HCT116 (cell line): ENCODE measurements around the gene BABAM2. TPM values are rescaled to one million over a fixed set of nuclear protein-coding genes. Genes with fewer than 3 reads are reported as not detected.

Experiments used
- ATAC-seq: fragments of 200-7000 bp; cut with Tn5 transposase; 2 replicates; pipeline ENCODE4 v1.9.1; 2020; ENCODE audit warnings: mild to moderate bottlenecking, moderate library complexity
- BruUV-seq: library from RNA; stranded (reverse); fragments of 400-500 nt; replicated peaks from 2 replicates; lab custom pipeline; 2021; lab: Mats Ljungman, UMichigan
- CTCF ChIA-PET: fragments of 300-600 bp; sonication (Branson Sonifier 250); formaldehyde crosslinking; loops from one replicate; lab custom pipeline; 2021; ENCODE audit warnings: antibody characterized with exemption; lab: Charles Lee
- POLR2A ChIA-PET: fragments of 300-600, 350-600 bp; sonication (Branson Sonifier 250); formaldehyde crosslinking; loops from one replicate; lab custom pipeline; 2021; ENCODE audit warnings: antibody characterized with exemption; lab: Charles Lee
- RAD21 ChIA-PET, 2 experiments: fragments of 300-600 bp; sonication (Branson Sonifier 250); formaldehyde crosslinking; loops; one replicate each; lab custom pipeline; 2023; ENCODE audit warnings: low total read pairs in 2 of 2; ENCODE audit not compliant: uncharacterized antibody in 2 of 2, unreplicated experiment in 2 of 2, low non-redundant PET in 1 of 2; lab: Charles Lee
- DNase-seq: peaks from one replicate; pipeline ENCODE4 v3.0.0-alpha.2; 2010; ENCODE audit warnings: low read depth, low spot score
- H2AFZ ChIP-seq: fragments of 200-600 bp; shearing (Covaris generic), sonication (generic); 2 replicates; pipeline ENCODE4 v1.6.1; 2017; ENCODE audit warnings: low read depth, mixed run types, mixed read lengths, antibody characterized with exemption, low read length; ENCODE audit not compliant: poor library complexity, severe bottlenecking
- H3K27ac ChIP-seq: 2 replicates; pipeline ENCODE4 v1.5.1; 2012; ENCODE audit warnings: low read depth, low read length
- H3K27me3 ChIP-seq: fragments of 200-600 bp; sonication (generic); 2 replicates; pipeline ENCODE4 v1.6.1; 2016; ENCODE audit warnings: mixed run types, low read length, mixed read lengths; ENCODE audit not compliant: insufficient read depth
- H3K36me3 ChIP-seq, 2 experiments: fragments of 200-500 bp in 1 of 2; fragments of 200-600 bp in 1 of 2; sonication (Bioruptor generic) in 1 of 2; sonication (generic) in 1 of 2; 2 replicates each; pipeline versions ENCODE4 v1.5.1 to v1.6.1; 2014 to 2016; ENCODE audit warnings: low read length in 2 of 2, inconsistent platforms in 1 of 2, mixed read lengths in 1 of 2, mixed run types in 1 of 2; ENCODE audit not compliant: insufficient read depth in 2 of 2, control insufficient read depth in 1 of 2
- H3K4me1 ChIP-seq, 2 experiments: fragments of 200-600 bp in 1 of 2; sonication (generic) in 1 of 2; 2 replicates each; pipeline versions ENCODE4 v1.5.1 to v1.6.1; 2012 to 2017; ENCODE audit warnings: low read length in 2 of 2, inconsistent platforms in 1 of 2, mild to moderate bottlenecking in 1 of 2, mixed read lengths in 1 of 2, mixed run types in 1 of 2, moderate library complexity in 1 of 2; ENCODE audit not compliant: insufficient read depth in 2 of 2, control insufficient read depth in 1 of 2
- H3K4me2 ChIP-seq: fragments of 200-600 bp; sonication (generic); 2 replicates; pipeline ENCODE4 v1.6.1; 2017; ENCODE audit warnings: mixed run types, low read length, mixed read lengths
- H3K4me3 ChIP-seq, 2 experiments: fragments of 200-600 bp in 1 of 2; sonication (generic) in 1 of 2; replicated peaks in 1 of 2; 2 replicates each; pipeline ENCODE4 v1.5.1; 2011 to 2016; ENCODE audit warnings: low read length in 2 of 2, control low read depth in 1 of 2, low read depth in 1 of 2, mild to moderate bottlenecking in 1 of 2, mixed read lengths in 1 of 2, mixed run types in 1 of 2
- H3K79me2 ChIP-seq: fragments of 200-600 bp; sonication (generic); 2 replicates; pipeline ENCODE4 v1.6.1; 2017; ENCODE audit warnings: mild to moderate bottlenecking, mixed run types, low read length, moderate library complexity, mixed read lengths; ENCODE audit not compliant: insufficient read depth
- H3K9ac ChIP-seq: fragments of 200-600 bp; sonication (generic); 2 replicates; pipeline ENCODE4 v1.6.1; 2016; ENCODE audit warnings: low read length, mixed read lengths
- H3K9me2 ChIP-seq: fragments of 200-600 bp; sonication (generic), shearing (Covaris generic); 2 replicates; pipeline ENCODE4 v1.6.1; 2017; ENCODE audit warnings: mixed run types, mild to moderate bottlenecking, moderate library complexity; ENCODE audit not compliant: insufficient read depth
- H3K9me3 ChIP-seq, 2 experiments: fragments of 200-500 bp in 1 of 2; fragments of 200-600 bp in 1 of 2; sonication (Bioruptor generic) in 1 of 2; sonication (generic) in 1 of 2; 2 replicates each; pipeline ENCODE4 v1.6.1; 2014 to 2017; ENCODE audit warnings: low read length in 2 of 2, mixed read lengths in 2 of 2, inconsistent platforms in 1 of 2, low read depth in 1 of 2, mild to moderate bottlenecking in 1 of 2, mixed run types in 1 of 2, moderate library complexity in 1 of 2; ENCODE audit not compliant: control insufficient read depth in 1 of 2, insufficient read depth in 1 of 2
- H4K20me1 ChIP-seq: fragments of 200-600 bp; sonication (generic), shearing (Covaris generic); 2 replicates; pipeline ENCODE4 v1.6.1; 2017; ENCODE audit warnings: mixed run types, mild to moderate bottlenecking, moderate library complexity; ENCODE audit not compliant: insufficient read depth
- REST ChIP-seq: IDR thresholded peaks from 2 replicates; pipeline ENCODE4 v1.6.1; 2012; ENCODE audit warnings: low read depth
- SP1 ChIP-seq: IDR thresholded peaks from 2 replicates; pipeline ENCODE4 v1.6.1; 2012; ENCODE audit warnings: low read depth
- SRF ChIP-seq: IDR thresholded peaks from 2 replicates; pipeline ENCODE4 v1.6.1; 2012; ENCODE audit warnings: low read depth
- TCF7L2 ChIP-seq: IDR thresholded peaks from 2 replicates; pipeline ENCODE4 v1.7.0; 2011; ENCODE audit warnings: borderline replicate concordance, inconsistent platforms; ENCODE audit not compliant: insufficient read depth, insufficient read length; ENCODE audit errors: extremely low read depth
- intact Hi-C: fragments of 100-400 bp; cut with micrococcal nuclease; formaldehyde crosslinking; loops from 2 replicates; pipeline ENCODE4 v1.10.0; 2022
- total RNA-seq: library from RNA; stranded (reverse); gene quantifications from one replicate; pipeline ENCODE4 v1.2.1, GENCODE V29; 2021; ENCODE audit not compliant: unreplicated experiment

The BABAM2 gene
- total RNA-seq, 1 experiment from 2014 or later: 23.8 TPM

GRCh38 chr2:28219138-28219537 is 328.6 kb downstream of the BABAM2 start (continued):
- TF ChIP-seq REST: no peak
- no peak for TF ChIP-seq SRF
- no peak for TF ChIP-seq TCF7L2
- TF ChIP-seq, all 23 proteins: peak for 0

- H3K4me2 ChIP-seq: no peak overlapping the region
- H3K79me2 ChIP-seq: no peaks in the 10 kb centered on the region
- POLR2A ChIA-PET: no interaction called here
- no peak overlapping the region for H3K27ac ChIP-seq
- intact Hi-C loops: no loop called here
- ATAC-seq (no peak), DNase-seq (no peak)
- H3K27me3 ChIP-seq: no peaks in the 10 kb centered on the region
- BruUV-seq: no TSS peak
- CTCF ChIA-PET: no interaction called here
- TF ChIP-seq SP1 (no peak), TCF7L2 (no peak), SRF (no peak)
- RAD21 ChIA-PET: no interaction called here
- H3K9me2 ChIP-seq: no peaks in the 10 kb centered on the region
- no peak overlapping the region for H3K4me3 ChIP-seq
- no peaks in the 10 kb centered on the region for H4K20me1 ChIP-seq
- no peak overlapping the region for H2AFZ ChIP-seq
- H3K4me1 ChIP-seq: peaks cover 7 to 8% of the 10 kb centered on the region in 2 experiments; a peak in 2 of 4 replicates
- no peak overlapping the region for H3K9ac ChIP-seq
- H3K9me3 ChIP-seq: no peaks in the 10 kb centered on the region
- H3K36me3 ChIP-seq: no peaks in the 10 kb centered on the region
Observed at GRCh38 chr2:28219758-28220368, 329.3 kb downstream of the BABAM2 start.
